Cardiac muscle cell (in vitro differentiated cells and primary cell): ENCODE data around the gene ESRP2. TPM values are rescaled to one million over a fixed set of nuclear protein-coding genes. Genes with fewer than 3 reads are reported as not detected.

Source experiments
- DNase-seq, 2 donors: peaks; one replicate each; pipeline versions ENCODE4 v3.0.0 to v3.0.0-alpha.2; 2010 to 2017; ENCODE audit warnings: low read depth in 1 of 2, low spot score in 1 of 2
- H3K27ac ChIP-seq: fragments of 200-600 bp; sonication (generic); 2 replicates; pipeline ENCODE4 v1.5.1; 2016
- H3K27me3 ChIP-seq: fragments of 200-600 bp; sonication (generic); 2 replicates; pipeline ENCODE4 v1.6.0; 2016; ENCODE audit warnings: control low read depth
- H3K36me3 ChIP-seq: fragments of 200-600 bp; sonication (generic); 2 replicates; pipeline ENCODE4 v1.5.1; 2016; ENCODE audit warnings: control low read depth
- H3K4me1 ChIP-seq: fragments of 200-600 bp; sonication (generic); 2 replicates; pipeline ENCODE4 v1.8.1; 2017; ENCODE audit warnings: low read depth, mild to moderate bottlenecking, mixed run types
- H3K4me3 ChIP-seq: fragments of 200-600 bp; sonication (generic); 2 replicates; pipeline ENCODE4 v1.5.1; 2016; ENCODE audit warnings: mild to moderate bottlenecking
- H3K9me3 ChIP-seq: fragments of 200-600 bp; sonication (generic); 2 replicates; pipeline ENCODE4 v1.5.1; 2017; ENCODE audit warnings: low read depth, mild to moderate bottlenecking, control low read depth
- polyA plus RNA-seq: library from polyadenylated mRNA; unstranded; fragments of >200 nt; fragmentation: Nextera tagmentation; extraction: Ambion mirVana; gene quantifications from 2 replicates; pipeline ENCODE4 v1.2.1, GENCODE V29; 2016
- total RNA-seq: library from RNA; depleted of rRNA; stranded (reverse); fragments of >200 nt; gene quantifications from 2 replicates; pipeline ENCODE4 v1.2.3, GENCODE V29; 2016
- TF ChIP-seq, protein P1 (sequence below): IDR thresholded peaks from 2 replicates; pipeline ENCODE4 v1.5.1; 2012; ENCODE audit warnings: low read depth, mild to moderate bottlenecking, low read length

Gene ESRP2
- total and polyA plus RNA-seq, 2 experiments from 2014 or later = 1.8 to 2.8 TPM

DNA sequence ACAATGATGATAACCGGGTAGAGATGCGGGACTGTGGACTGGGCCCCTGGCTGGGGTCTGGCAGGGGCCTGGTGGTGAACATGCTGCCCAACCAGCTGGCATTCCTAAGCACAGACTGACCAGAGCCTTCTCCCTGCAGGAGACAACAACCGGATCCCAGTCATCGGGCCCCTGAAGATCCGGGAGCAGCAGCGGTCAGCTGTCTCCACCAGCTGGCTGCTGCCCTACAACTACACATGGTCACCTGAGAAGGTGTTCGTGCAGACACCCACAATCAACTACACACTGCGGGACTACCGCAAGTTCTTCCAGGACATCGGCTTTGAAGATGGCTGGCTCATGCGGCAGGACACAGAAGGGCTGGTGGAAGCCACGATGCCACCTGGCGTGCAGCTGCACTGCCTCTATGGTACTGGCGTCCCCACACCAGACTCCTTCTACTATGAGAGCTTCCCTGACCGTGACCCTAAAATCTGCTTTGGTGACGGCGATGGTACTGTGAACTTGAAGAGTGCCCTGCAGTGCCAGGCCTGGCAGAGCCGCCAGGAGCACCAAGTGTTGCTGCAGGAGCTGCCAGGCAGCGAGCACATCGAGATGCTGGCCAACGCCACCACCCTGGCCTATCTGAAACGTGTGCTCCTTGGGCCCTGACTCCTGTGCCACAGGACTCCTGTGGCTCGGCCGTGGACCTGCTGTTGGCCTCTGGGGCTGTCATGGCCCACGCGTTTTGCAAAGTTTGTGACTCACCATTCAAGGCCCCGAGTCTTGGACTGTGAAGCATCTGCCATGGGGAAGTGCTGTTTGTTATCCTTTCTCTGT is 23.3 kb upstream of the ESRP2 start:
- Histone ChIP-seq H3K36me3 (no peaks in the 10 kb centered on the region), H3K9me3 (no peaks in the 10 kb centered on the region), H3K4me3 (no peak overlapping the region), H3K27ac (no peak overlapping the region), H3K4me1 (no peaks in the 10 kb centered on the region), H3K27me3 (no peaks in the 10 kb centered on the region)
- DNase-seq = no peak
- TF ChIP-seq, protein P1, sequence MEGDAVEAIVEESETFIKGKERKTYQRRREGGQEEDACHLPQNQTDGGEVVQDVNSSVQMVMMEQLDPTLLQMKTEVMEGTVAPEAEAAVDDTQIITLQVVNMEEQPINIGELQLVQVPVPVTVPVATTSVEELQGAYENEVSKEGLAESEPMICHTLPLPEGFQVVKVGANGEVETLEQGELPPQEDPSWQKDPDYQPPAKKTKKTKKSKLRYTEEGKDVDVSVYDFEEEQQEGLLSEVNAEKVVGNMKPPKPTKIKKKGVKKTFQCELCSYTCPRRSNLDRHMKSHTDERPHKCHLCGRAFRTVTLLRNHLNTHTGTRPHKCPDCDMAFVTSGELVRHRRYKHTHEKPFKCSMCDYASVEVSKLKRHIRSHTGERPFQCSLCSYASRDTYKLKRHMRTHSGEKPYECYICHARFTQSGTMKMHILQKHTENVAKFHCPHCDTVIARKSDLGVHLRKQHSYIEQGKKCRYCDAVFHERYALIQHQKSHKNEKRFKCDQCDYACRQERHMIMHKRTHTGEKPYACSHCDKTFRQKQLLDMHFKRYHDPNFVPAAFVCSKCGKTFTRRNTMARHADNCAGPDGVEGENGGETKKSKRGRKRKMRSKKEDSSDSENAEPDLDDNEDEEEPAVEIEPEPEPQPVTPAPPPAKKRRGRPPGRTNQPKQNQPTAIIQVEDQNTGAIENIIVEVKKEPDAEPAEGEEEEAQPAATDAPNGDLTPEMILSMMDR = no peak

DNA sequence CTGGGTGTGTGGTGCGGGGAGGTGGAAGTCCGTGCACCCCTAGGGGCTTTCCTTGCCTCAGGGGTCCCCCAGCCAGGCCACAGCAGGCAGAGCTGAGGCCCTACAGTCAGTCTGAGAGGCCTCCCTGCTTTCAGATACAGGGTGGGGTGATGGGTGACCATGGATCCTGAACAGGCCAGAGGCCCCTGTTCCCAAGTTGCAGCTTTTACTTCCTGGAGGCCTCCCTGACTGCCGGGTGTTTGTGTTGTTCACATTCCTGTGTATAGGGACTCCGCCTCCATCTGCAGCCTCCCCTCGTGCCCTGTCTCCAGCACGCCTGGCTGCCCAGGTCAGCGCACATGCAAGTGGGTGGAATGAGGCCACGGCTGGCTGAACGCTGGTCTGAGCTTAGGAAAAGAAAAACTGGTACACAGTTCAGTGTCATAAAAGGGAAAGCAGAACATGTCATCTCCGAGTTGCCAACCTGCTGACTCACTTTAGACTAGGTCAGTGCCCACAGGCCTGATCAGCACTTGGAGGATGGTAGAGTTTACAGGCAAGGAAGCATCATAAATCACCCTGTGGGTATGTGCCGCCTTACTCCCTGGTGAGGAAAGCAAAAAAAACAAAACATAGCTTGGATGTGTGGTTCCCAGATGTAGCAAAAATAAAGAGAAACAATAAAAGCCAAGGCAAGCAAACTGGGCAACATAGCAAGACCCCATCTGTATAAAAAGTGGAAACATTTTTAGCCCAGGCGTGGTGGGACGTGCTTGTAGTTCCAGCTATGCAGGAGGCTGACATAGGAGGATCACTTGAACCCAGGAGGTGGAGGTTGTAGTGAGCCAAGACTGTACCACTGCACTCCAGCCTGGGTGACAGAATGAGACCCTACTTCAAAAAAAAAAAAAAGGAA is 22.2 kb upstream of the ESRP2 start:
- no peaks in the 10 kb centered on the region for H3K36me3 ChIP-seq
- TF ChIP-seq, protein P1 = no peak

DNA sequence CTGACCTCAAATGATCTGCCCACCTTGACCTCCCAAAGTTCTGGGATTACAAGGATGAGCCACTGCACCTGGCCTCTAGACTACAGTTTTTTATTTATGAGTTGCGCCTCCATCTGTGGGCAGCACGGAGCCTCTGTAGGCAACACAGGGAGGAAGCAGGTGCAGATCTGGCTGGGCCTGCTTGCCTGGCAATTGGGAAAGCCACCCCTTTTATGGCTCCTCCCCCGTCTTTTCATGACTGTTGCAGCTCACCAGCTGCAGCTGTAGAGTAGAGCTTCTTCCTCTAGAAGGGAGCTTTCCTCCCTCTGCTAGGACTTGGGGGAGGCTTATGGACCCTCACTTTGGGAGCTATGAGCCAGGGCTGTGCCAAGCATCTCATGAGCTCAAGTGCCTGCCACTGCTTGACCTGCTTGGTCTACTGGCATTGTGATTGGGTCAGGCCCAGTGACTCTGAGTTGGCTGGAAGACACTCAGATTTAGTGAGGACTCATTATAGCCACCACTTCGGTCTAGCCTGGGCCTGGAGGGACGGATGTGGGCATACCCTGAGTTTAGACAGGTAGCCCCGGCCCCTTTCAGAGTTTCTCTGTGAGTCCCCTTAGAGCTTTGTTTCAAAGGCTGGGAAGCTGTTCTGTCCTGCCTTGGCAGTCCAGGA is 21.5 kb upstream of the ESRP2 start:
- no peaks in the 10 kb centered on the region for H3K27me3 ChIP-seq
- peaks cover 3% of the 10 kb centered on the region for H3K4me1 ChIP-seq
- H3K36me3 ChIP-seq = no peaks in the 10 kb centered on the region
- no peak overlapping the region for H3K27ac ChIP-seq
- no peaks in the 10 kb centered on the region for H3K9me3 ChIP-seq
- no peak for DNase-seq
- TF ChIP-seq, protein P1 = no peak
- no peak overlapping the region for H3K4me3 ChIP-seq

More for the DNA sequence above, 22.2 kb upstream of the ESRP2 start:
- H3K4me1 ChIP-seq = no peaks in the 10 kb centered on the region
- no peaks in the 10 kb centered on the region for H3K27me3 ChIP-seq
- no peaks in the 10 kb centered on the region for H3K9me3 ChIP-seq
- H3K4me3 ChIP-seq = no peak overlapping the region
- no peak for DNase-seq
- no peak overlapping the region for H3K27ac ChIP-seq

DNA sequence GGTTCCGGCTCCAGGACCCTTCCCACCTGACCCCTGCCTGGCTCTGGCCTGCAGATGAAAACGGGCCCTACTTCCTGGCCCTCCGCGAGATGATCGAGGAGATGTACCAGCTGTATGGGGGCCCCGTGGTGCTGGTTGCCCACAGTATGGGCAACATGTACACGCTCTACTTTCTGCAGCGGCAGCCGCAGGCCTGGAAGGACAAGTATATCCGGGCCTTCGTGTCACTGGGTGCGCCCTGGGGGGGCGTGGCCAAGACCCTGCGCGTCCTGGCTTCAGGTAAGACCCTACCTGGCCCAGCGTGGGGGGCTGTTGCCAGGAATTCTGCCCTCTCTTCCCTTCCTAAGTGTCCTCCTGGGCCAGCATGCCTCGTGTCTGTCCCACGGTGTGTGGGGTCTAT is 19.8 kb upstream of the ESRP2 start:
- TF ChIP-seq, protein P1 = no peak
- Histone ChIP-seq H3K4me1 (peaks cover 16% of the 10 kb centered on the region), H3K9me3 (no peaks in the 10 kb centered on the region), H3K4me3 (no peak overlapping the region), H3K27ac (no peak overlapping the region), H3K27me3 (no peaks in the 10 kb centered on the region), H3K36me3 (no peaks in the 10 kb centered on the region)
- no peak for DNase-seq

DNA sequence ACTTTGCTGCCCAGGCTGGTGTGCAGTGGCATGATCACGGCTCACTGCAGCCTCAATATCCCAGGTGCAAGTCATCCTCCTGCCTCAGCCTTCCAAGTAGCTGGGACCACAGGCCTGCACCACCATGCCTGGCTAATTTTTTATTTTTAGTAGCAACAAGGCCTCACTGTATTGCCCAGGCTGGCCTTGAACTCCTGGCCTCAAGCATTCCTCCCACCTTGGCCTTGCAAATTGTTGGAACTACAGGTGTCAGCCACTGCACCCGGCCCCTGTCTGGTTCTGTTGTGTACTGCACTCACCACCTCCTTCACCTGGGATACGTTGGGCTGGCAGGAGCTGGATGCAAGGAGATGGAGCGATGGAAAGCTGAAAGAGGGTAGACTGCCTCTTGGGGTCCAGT is 17.8 kb upstream of the ESRP2 start:
- TF ChIP-seq, protein P1 = no peak

More for the DNA sequence above, 17.8 kb upstream of the ESRP2 start:
- Histone ChIP-seq H3K36me3 (no peaks in the 10 kb centered on the region), H3K27me3 (no peaks in the 10 kb centered on the region), H3K27ac (no peak overlapping the region), H3K4me3 (no peak overlapping the region), H3K9me3 (no peaks in the 10 kb centered on the region), H3K4me1 (peaks cover 16% of the 10 kb centered on the region)
- no peak for DNase-seq
